Omental fat pad (tissue), 4 donors: ENCODE data around the gene NAPA. TPM values are rescaled to one million over a fixed set of nuclear protein-coding genes. Genes with fewer than 3 reads are reported as not detected.

ENCODE experiments used
- ATAC-seq: fragments of 150-250 bp; one replicate; pipeline ENCODE4 v1.9.1; 2016; ENCODE audit warnings: mild to moderate bottlenecking, moderate library complexity; ENCODE audit not compliant: low FRiP score
- DNase-seq: peaks from one replicate; pipeline ENCODE4 v3.0.0-alpha.2; 2019; ENCODE audit warnings: low spot score
- CTCF ChIP-seq, 3 donors: fragments of 450-650 bp; IDR thresholded peaks; one replicate each; pipeline ENCODE4 v1.5.1; 2016 to 2017; ENCODE audit warnings: antibody characterized with exemption in 3 of 3, mild to moderate bottlenecking in 3 of 3, moderate library complexity in 2 of 3
- total RNA-seq, 4 donors: library from RNA; depleted of rRNA; stranded (reverse); fragments of >200 nt; gene quantifications; one replicate each; pipeline ENCODE4 v1.1.0, GENCODE V29; 2016

NAPA gene
- total RNA-seq, 4 donors from 2014 or later: 77.5 to 83.6 (median 81.0) TPM

DNA sequence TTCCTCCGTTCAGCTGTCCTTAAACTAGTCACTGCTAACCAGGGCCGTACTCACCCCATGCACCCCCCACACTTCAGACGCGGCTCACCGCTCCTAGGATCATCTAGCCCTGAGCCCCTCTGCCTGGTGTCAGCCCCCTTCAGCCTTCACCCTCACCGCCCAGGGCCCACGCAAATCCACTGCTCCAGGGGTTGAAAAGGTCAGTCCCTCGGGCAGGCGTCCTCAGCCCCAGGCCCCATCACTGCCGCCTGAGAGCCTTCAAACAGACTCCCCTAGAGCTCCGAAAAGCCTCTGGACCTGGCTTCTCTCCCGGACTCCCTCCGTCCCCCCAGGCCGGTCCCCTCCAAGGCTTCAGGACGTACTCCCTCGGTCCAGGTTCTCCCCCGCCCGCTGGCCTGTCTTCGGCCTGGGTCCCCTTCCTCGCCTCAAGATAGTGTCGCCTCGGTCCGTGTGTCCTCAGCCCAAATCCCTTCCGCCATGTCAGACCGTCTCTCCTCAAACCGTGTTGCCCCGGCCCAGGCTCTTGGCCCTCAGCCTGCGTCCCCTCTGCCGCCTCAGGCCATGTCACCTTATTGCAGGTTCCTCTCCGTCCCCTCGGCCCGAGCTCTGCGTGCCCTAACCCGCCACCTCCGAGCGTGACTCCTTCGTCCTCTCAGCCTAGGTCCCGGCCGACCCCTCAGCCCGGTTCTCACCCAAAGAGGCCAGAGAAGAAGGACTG lies 553 bp downstream of the NAPA start:
- no peak for DNase-seq
- no peak for ATAC-seq
- TF ChIP-seq CTCF (IDR thresholded peaks at IDR 0.05): no peak

DNA sequence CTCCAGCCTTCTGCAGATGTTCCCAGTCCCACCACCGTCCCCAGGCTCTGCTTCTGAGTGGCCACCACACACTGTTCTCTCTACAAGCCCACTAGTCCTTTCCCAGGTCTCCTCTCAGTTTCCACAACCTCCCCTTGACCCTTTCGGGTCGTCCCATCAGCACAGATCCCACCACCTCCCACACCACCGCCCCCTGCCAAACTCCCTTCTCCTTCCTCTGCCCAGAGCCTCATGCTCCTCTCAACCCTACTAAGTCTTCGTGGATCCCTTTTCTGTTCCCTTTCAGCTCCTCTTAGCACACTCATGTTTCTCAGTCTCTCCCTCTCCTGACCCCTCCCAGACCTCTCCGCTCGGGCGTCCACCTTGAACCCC lies 1.9 kb downstream of the NAPA start:
- DNase-seq (no peak), ATAC-seq (no peak)
- no peak for TF ChIP-seq CTCF (IDR thresholded peaks at IDR 0.05)

DNA sequence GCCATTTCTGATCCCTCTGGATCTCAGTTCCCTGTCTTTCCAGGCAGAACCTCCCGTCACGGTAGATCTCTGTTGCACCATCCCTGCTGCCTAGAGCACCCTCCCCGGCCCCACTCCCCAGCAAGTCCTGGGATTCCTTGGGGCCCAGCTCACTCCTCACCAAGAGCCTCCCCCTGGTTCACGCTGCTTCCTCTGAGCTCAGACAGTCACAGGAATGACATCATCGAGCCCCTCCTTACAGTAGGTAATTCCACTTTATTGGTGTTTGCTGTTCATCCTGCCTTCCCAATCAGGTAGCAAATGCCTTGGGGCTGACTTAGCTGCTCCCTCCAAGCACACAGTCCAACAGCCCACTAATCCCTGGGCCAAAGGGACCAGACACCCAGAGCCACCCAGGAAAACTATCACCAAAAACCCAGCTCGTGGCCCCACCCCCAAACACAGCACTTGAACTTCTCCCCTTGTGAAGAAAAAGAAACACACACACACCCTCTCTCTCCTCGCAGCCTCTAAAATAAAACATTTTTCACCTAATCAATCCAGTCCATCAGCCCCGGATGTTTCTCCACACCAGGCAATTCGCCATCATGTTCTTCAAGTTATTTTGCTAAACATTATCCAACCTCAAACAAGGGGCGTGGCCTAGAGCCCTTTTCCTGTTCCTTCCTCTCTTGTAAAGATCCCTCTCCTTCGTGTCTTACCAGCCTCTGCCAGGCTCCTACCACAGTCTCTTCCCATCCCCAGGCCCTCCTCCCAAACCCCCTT lies 2.5 kb downstream of the NAPA start:
- DNase-seq (no peak), ATAC-seq (no peak)
- TF ChIP-seq CTCF (IDR thresholded peaks at IDR 0.05): no peak

DNA sequence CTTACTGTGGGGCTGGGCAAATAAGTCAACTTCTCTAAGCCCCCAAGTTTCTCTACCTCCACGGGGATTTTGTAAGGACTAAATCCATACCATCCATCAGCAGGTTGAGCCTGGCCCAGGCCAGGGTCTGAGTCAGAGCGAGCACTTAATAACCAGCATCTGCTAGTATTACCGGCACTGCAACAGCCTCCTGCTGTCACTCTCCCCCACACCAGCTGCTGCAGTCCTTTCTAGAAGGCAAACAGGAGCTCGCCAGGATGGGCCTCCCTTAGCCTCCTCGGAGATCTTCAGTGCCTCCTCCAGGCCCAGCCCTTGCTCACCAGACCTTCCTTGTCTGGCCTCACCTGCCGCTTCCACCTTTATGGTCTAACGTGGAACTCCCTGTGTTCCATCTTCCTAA lies 3.2 kb downstream of the NAPA start:
- DNase-seq (no peak), ATAC-seq (peak; percentile 39)
- no peak for TF ChIP-seq CTCF (IDR thresholded peaks at IDR 0.05)

- ATAC-seq (peak; percentile 16), DNase-seq (no peak)
- TF ChIP-seq CTCF (IDR thresholded peaks at IDR 0.05): no peak
Measured at GRCh38 chr19:47511128-47511517, 3.7 kb downstream of the NAPA start.

DNA sequence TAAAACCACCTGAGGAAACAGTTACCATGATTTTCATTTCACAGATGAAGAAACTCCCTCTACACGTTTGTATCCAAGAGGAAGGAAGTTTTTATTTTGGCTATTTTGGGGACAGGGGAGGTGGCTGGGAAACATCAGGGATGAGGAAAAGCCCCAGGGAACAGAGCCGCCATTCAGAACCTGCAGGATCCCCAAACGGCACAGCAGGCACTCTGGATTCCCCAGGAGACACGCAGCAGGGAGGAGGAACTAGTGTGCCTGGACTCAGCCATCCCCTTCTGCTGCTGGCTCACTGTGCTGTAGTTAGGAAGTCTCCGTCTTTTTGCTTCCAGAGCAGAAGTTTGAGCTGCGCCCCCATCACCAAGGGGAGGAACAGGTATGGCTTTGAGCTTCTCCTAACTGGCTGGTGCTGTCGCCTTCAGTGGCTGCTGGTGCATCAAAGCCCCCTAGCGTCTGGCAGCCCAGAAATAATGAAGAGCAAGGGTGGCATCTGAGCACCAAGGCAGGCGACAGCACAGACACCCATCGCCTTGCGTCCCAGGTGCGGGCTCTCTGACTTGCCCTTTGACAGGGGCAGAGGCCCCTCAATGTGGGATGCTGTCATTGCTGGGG lies 4.2 kb downstream of the NAPA start:
- DNase-seq (no peak), ATAC-seq (no peak)
- TF ChIP-seq CTCF (IDR thresholded peaks at IDR 0.05): no peak
